ENCODE results near the gene MED12L.
A peak's percentile ranks its signal among the peaks of the same experiment; 100 is the strongest.
"Not testable (repeated sequence)": the region's sequence is repeated elsewhere in the genome, so short reads cannot be mapped to it uniquely, and the experiment has no call there.

Gene MED12L, protein sequence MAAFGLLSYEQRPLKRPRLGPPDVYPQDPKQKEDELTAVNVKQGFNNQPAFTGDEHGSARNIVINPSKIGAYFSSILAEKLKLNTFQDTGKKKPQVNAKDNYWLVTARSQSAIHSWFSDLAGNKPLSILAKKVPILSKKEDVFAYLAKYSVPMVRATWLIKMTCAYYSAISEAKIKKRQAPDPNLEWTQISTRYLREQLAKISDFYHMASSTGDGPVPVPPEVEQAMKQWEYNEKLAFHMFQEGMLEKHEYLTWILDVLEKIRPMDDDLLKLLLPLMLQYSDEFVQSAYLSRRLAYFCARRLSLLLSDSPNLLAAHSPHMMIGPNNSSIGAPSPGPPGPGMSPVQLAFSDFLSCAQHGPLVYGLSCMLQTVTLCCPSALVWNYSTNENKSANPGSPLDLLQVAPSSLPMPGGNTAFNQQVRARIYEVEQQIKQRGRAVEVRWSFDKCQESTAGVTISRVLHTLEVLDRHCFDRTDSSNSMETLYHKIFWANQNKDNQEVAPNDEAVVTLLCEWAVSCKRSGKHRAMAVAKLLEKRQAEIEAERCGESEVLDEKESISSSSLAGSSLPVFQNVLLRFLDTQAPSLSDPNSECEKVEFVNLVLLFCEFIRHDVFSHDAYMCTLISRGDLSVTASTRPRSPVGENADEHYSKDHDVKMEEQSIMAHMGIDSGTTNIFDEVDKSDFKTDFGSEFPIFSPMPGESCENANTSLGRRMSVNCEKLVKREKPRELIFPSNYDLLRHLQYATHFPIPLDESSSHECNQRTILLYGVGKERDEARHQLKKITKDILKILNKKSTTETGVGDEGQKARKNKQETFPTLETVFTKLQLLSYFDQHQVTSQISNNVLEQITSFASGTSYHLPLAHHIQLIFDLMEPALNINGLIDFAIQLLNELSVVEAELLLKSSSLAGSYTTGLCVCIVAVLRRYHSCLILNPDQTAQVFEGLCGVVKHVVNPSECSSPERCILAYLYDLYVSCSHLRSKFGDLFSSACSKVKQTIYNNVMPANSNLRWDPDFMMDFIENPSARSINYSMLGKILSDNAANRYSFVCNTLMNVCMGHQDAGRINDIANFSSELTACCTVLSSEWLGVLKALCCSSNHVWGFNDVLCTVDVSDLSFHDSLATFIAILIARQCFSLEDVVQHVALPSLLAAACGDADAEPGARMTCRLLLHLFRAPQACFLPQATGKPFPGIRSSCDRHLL (N-terminal part only)

DNA sequence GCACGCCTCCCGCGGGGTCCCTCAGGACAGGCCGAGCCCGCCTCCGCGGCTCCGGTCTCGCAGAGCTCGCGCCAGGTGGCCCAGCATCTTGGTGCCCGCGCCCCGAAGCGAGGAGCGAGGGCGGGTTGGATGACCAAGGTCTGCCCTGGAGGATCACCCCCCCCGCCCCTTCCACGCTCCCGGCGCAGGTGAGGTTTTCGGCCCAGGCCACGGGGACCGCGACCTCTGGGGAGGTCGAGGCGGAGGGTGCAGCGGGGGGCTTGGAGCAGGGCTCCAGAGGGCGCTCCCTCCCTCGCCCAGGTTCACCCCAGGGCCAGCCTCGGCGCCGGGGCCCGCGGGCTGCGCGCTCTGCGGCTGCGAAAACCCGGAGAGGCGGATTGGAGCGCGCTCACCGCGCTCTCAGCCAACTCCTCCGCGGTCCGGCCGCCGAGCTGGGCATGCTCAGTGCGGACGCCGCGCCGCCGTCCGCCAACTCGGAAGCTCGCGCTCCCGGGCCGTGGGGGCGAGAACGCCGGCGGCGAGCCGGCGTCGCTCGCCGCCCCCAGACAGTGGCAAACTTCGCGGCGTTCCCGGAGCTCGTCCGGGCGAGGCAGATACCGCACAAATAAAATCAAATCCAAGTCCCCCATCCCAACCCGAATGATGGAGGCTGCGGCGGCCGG lies at the start of gene MED12L:
TSS of gene MED12L (plus strand) at position 438 of the 662 bp plus-strand sequence. CDS start 1,263 bp downstream, outside the sequence.
- DNase-seq, result peak; percentile 72

- DNase-seq, result no peak
Observed at GRCh38 chr3:151037746-151038477, 47.6 kb upstream of the MED12L start.

GRCh38 chr3:151044706-151045105 lies 40.8 kb upstream of the MED12L start:
- no peak for DNase-seq

- peak; percentile 3 for DNase-seq
Observed at GRCh38 chr3:151047636-151048035, 37.8 kb upstream of the MED12L start.

DNA sequence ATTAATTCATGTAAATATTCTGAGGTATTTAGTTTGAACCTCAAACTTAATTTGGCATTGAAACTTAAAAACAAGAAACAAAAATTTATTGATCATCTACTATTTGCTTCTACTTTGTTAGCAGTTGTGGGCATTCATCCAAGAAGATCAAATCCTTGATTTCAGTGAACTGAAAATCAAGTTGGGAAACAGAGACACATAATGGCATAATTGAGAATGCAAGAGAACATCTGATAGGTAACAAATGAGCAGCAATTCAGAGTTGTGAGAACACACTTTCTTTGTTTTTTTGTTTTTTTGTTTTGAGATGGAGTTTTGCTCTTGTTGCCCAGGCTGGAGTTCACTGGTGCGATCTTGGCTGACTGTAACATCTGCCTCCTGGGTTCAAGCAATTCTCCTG lies 33.9 kb upstream of the MED12L start:
- no peak for DNase-seq

- no peak for DNase-seq
Observed at GRCh38 chr3:151052346-151052745, 33.1 kb upstream of the MED12L start.

- DNase-seq, result no peak
Observed at GRCh38 chr3:151052756-151053155, 32.7 kb upstream of the MED12L start.

DNA sequence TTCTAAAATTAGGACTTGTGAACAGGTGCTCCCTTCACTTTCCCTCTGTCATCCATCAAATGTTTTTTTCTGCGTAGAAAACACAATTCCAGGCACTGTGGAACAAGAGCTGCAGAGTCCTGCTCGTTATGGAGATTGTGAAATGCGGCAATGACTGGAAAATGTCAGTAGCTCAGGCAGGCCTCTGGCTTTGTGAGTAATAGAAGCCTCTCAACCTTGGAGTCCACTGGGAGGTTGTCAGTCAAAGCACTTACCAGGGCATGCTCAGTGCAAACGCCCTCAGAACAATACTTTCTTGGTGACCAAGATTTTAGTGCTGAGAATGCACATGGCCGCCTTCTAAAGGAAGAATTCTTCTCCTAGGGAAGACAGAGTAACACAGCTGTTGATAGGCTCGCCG lies 26.7 kb upstream of the MED12L start:
- no peak for DNase-seq

DNA sequence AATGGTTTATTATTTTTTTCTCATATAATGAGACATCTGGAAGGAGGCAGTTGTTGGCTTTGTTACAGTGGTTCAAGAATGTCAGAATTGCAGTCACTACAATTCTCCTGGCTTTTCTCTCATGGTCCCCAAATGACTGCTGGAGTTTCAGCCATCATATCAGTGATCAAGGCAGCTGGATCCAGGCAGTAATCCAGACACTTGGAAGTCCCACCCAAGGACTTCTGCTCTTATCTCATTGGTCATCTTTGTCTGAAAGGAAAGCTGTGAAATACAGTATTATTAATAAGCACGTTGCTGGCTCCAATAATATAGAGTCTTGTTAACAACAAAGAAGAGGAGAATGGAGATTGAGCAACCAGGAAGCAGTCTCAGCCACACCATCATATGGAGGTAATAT lies 22.9 kb upstream of the MED12L start:
- DNase-seq, result no peak

GRCh38 chr3:151067158-151067557 lies 18.3 kb upstream of the MED12L start:
- peak; percentile 10 for DNase-seq

DNA sequence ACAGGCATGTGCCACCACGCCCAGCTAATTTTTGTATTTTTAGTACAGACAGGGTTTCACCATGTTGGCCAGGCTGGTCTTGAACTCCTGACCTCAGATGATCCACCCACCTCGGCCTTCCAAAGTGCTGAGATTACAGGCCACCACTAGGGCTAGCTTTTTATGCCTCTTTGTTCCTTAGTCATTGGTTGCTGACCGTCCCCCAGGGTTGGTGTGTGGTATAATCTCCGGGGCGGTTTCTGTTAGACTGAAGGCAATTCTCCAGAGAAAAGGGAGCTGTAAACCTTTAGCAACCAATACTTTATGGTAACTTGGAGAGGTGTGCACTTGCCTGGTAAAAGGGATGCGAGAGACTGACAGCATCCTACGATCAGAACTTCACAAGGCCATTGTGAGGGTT lies 12.6 kb upstream of the MED12L start:
- DNase-seq, result not testable (repeated sequence)

DNA sequence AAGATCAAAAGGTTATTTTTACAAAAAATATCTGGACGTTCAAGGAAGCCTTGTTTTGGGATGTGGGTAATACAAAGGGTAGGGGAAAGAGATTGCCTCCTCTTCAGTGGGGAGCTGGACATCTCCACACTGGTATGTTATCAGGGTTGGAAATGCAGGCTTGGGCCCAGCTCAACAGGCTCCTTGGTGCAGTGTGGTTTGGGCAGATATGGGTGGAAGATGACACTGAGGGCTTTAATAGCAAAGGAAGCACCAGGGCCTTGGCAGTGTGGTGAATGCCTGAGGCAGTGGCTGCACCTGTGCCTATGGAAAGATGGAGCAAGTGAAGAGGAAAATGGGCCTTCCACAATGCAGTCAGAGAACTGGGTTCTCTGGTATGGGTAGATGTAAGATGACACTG lies 11.2 kb upstream of the MED12L start:
- no peak for DNase-seq

DNA sequence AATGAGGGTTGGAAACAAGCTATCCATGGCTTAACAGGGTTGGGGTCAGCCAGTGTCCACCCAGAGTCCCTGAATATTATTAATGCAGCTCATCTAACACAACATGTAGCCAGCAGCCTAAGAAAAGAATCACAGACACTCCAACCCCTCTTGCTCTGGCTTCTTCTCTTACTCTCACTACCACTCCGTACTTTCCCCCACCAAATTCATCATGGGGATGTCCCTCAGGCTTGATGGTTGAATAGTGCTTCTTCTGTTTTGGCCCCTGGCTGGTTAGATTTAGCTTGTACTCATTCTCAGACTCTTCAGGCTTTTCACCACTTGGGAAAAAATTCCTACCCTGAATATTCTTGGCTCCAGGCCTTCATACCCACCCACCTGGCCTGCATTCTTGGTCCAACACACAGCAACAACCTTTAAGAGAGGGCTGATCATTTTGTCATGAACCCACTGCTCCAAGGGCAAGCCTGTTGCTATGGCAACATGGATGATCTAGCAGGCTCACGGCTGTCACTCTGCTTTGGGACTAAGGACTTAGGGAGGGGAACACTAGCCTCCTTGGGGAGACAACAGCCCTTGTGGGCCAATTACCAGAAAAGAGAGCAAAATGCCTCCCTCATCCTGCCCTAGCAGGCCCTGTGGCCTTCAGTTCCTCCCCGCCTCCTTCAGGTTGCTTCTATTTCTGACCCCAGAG lies 9.4 kb upstream of the MED12L start:
- peak; percentile 27 for DNase-seq

DNA sequence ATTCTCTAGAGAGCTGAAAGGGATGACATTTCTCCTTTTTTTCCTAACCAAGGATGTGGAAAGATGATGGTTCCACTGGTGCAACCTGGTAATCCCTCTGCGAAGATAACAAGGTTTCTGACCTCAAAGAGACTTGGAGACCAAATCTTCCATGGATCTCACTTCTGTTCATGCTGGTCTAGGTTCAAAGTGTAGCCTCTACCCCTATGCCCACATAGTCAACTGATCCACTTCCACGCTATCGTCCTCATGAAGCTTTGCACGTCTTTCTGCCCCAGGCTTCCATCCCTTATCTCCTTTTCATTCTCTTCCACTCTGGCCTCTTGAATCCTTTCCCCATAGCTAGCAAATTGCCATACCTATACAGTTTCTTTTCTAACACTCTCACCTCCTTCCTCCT lies 8.8 kb upstream of the MED12L start:
- no peak for DNase-seq

DNA sequence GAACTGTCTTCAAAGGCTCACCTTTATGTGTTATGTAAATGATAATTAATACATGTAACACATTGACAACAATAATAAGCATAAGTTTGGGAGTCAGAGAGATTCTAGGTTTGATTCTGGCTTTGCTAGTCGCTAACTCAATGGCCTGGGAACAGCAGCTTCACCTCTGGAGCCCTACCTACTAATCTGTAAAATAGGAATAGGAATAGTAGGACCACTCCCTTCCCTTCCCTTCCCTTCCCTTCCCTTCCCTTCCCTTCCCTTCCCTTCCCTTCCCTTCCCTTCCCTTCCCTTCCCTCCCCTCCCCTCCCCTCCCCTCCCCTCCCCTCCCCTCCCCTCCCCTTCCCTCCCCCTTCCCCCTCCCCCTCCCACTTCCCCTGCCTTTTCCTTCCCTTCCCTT lies 4.4 kb upstream of the MED12L start:
- not testable (repeated sequence) for DNase-seq

GRCh38 chr3:151082880-151083838 lies 2.3 kb upstream of the MED12L start:
- no peak for DNase-seq

DNA sequence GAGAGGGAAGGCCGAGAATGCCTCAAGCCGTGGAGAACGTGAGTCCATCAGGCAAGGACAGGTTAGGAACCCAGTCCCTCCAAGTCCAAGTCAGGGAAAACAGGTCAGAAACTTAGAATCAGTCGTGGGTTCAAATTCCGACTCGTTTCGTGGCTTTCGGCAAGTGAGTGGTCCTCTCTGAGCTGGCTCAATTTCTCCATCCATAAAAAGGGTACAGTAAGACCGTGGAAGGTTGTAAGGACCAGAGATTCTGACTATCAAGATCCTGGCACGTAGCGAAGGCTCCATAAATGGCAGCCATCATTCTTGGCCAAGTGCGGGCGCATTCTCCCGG lies 604 bp upstream of the MED12L start:
- DNase-seq, result no peak

GRCh38 chr3:151085889-151086483 lies 522 bp downstream of the MED12L start:
- peak; percentile 48 for DNase-seq

All from NCI-H2171 treated with DMSO at 0.1 percent for 48 hours (cell line).